ENCODE measurements around the gene CTDSPL2.
"Not testable (repeated sequence)": the region's sequence is repeated elsewhere in the genome, so short reads cannot be mapped to it uniquely, and the experiment has no call there.

Gene CTDSPL2

GRCh38 chr15:44450172-44450571 lies 22.7 kb downstream of the CTDSPL2 start:
- Mint-ChIP-seq H3K36me3 (peaks cover 34% of the 10 kb centered on the region), H3K9me3 (no peaks in the 10 kb centered on the region), H3K4me1 (peaks cover 11% of the 10 kb centered on the region), H3K27ac (no peak overlapping the region), H3K27me3 (no peaks in the 10 kb centered on the region), H3K4me3 (no peak overlapping the region)
- CTCF ChIA-PET = no interaction called here
- DNase-seq = no peak

- H3K4me1 Mint-ChIP-seq, H3K27ac Mint-ChIP-seq, CTCF ChIA-PET, DNase-seq, H3K27me3 Mint-ChIP-seq, H3K4me3 Mint-ChIP-seq, H3K9me3 Mint-ChIP-seq: not testable (repeated sequence)
- H3K36me3 Mint-ChIP-seq = peaks cover 23% of the 10 kb centered on the region
Measured at GRCh38 chr15:44453578-44454283, 26.3 kb downstream of the CTDSPL2 start.

DNA sequence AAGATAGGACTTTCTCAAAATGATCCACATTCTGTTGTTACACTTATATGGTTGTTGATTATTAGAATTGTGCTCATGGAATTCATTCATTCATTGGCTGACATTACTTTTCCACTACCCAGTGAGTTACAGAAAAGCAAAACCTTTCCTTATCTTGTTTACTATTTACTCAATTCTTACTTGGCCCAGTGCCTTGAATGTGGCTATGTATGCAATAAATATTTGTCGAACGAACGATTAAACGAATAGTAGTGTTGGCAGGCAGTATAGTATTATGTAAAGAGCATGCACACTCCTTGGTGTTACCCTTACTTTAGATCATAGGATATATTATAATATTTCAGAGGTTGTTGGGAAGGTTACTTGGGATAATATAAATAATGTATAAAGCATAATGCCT lies 31.0 kb downstream of the CTDSPL2 start:
- no peak for DNase-seq
- H3K9me3 Mint-ChIP-seq = no peaks in the 10 kb centered on the region
- H3K27ac Mint-ChIP-seq = no peak overlapping the region
- no peak overlapping the region for H3K4me3 Mint-ChIP-seq
- CTCF ChIA-PET = no interaction called here
- peaks cover 25% of the 10 kb centered on the region for H3K36me3 Mint-ChIP-seq
- H3K4me1 Mint-ChIP-seq = peaks cover 2% of the 10 kb centered on the region
- H3K27me3 Mint-ChIP-seq = no peaks in the 10 kb centered on the region

DNA sequence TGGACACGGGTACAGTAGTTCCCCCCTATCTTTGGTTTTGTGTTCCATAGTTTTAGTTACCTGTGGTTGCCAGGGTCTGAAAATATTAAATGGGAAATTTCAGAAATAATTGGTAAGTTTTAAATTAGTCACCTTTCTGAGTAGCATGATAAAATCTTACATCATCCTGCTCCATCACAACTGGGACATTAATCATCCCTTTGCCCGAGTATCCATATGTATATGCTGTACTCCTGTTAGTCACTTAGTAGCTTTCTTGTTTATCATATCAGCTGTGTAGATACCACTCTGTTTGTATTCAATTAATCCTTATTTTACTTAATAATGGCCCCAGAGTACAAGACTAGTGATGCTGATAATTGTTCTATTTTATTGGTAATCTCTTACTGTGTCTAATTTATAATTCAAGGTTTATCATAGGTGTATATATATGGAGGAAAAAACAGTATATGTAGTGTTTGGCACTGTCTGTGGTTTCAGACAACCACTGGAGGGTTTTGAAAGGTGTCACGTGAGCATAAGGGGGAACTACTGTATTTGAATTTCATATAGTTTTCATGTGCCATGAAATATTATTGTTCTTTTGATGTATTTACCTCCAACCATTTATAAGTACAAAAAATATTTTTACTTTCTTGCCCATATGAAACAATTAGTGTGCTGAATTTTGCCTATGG lies 41.4 kb downstream of the CTDSPL2 start:
- Mint-ChIP-seq H3K9me3 (no peaks in the 10 kb centered on the region), H3K27ac (peak overlapping the region; percentile 15), H3K36me3 (peaks cover 21% of the 10 kb centered on the region), H3K27me3 (no peaks in the 10 kb centered on the region), H3K4me3 (no peak overlapping the region), H3K4me1 (peaks cover 7% of the 10 kb centered on the region)
- CTCF ChIA-PET = interaction anchor here (0.6 to 1.0 kb wide), 2 partner anchors 10 to 22 kb away, joined by 3 read pairs; no protein-coding TSS in a partner anchor
- DNase-seq = no peak

DNA sequence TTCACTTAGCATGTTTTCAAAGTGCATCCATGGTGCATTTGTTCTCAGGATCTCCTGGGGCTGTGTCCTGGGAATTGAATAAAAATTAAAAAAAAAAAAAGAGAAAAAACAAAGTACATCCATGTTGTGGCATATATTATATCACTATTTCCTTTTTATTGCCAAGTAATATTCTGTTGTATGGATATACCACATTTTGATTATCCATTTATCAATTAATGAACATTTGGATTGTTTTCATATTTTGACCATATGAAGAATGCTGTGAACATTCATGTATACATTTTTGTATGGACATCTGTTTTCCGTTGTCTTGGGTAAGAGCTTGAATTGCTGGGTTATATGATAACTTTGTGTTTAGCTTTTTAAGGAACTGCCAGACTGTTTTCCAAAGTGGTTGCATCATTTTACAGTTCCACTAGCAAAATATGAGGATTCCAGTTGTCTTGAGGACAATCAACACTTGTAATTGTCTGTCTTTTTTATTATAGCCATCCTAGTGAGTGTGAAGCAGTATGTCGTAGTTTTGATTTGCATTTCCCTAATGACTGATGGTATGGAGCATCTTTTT lies 44.5 kb downstream of the CTDSPL2 start:
- Mint-ChIP-seq H3K4me1 (peaks cover 7% of the 10 kb centered on the region), H3K27ac (no peak overlapping the region), H3K36me3 (peaks cover 19% of the 10 kb centered on the region), H3K4me3 (no peak overlapping the region), H3K27me3 (no peaks in the 10 kb centered on the region), H3K9me3 (no peaks in the 10 kb centered on the region)
- no peak for DNase-seq
- CTCF ChIA-PET = no interaction called here

- H3K4me1 Mint-ChIP-seq = peaks cover 2% of the 10 kb centered on the region
- H3K4me3 Mint-ChIP-seq = no peak overlapping the region
- H3K36me3 Mint-ChIP-seq = peaks cover 6% of the 10 kb centered on the region
- H3K27ac Mint-ChIP-seq = no peak overlapping the region
- DNase-seq = no peak
- H3K9me3 Mint-ChIP-seq = no peaks in the 10 kb centered on the region
- CTCF ChIA-PET = interaction anchor here (0.8 kb wide), 1 partner anchor 8 kb away, joined by 3 read pairs; no protein-coding TSS in a partner anchor
- no peaks in the 10 kb centered on the region for H3K27me3 Mint-ChIP-seq
Measured at GRCh38 chr15:44479343-44479742, 51.9 kb downstream of the CTDSPL2 start.

DNA sequence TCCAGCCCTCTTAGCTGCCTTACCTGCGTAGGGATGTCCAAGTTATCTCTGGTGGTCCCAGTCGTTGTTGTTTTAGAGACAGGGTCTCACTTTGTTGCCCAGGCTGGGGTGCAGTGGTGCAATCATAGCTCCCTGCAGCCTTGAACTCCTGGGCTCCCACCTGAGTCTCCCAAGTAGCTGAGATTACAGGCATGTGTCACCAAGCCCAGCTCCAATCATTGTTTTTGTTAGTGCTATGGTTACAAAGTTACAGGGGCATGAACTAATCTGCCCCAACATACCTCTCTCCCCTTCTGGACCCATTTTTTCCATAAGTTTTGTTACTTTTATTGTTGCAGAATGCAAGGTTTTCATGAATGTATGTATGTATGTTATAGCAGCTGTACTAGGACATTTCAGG lies 54.7 kb downstream of the CTDSPL2 start:
- Mint-ChIP-seq H3K27ac (no peak overlapping the region), H3K9me3 (no peaks in the 10 kb centered on the region), H3K4me1 (peaks cover 3% of the 10 kb centered on the region), H3K27me3 (no peaks in the 10 kb centered on the region), H3K4me3 (no peak overlapping the region), H3K36me3 (peaks cover 14% of the 10 kb centered on the region)
- DNase-seq = no peak
- CTCF ChIA-PET = interaction anchor here (0.8 kb wide), 1 partner anchor 54 kb away, joined by 3 read pairs; no protein-coding TSS in a partner anchor

DNA sequence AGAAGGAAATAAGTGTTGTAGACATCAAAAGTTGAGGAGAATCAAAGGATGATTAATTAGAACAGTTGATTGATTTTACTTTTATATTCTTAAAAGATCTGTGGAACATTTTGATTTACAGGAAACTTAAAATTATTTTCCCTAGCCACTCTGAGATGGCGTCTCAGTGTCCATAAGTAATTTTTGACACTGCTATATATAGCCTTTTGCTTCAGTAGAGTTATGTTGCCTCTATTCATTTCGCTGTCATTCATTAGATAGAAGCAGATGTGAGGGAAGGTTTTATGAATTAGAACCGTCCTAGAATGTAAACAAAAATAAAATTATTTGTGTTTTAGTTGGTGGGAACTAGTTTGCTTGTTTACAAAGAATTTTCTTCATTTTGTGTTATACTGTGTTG lies 58.5 kb downstream of the CTDSPL2 start:
- no peaks in the 10 kb centered on the region for H3K9me3 Mint-ChIP-seq
- H3K27me3 Mint-ChIP-seq = no peaks in the 10 kb centered on the region
- H3K4me3 Mint-ChIP-seq = no peak overlapping the region
- DNase-seq = no peak
- peaks cover 31% of the 10 kb centered on the region for H3K36me3 Mint-ChIP-seq
- CTCF ChIA-PET = interaction anchor here (0.8 kb wide), 1 partner anchor 15 kb away, joined by 8 read pairs; no protein-coding TSS in a partner anchor
- no peak overlapping the region for H3K27ac Mint-ChIP-seq
- peaks cover 3% of the 10 kb centered on the region for H3K4me1 Mint-ChIP-seq

DNA sequence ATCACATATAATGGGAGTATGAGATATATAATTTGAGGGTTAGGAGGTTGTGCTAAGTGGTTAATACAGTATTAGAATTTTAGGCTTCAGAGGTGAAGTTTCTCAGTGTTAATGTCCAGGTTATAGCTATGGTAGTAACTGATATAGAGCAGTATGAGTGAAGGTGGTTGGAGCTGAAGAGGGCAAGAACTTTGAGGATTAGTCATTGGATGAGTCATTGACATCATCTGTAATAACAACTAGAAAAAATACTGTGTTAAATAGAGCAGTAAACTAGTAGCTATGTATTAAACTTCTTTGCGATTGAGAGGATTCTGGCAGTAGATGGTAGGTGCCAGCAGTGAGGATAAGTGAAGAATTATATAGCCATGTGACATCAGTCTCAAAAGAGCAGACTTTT lies 62.0 kb downstream of the CTDSPL2 start:
- no peak for DNase-seq
- Mint-ChIP-seq H3K9me3 (no peaks in the 10 kb centered on the region), H3K27ac (no peak overlapping the region), H3K27me3 (no peaks in the 10 kb centered on the region), H3K36me3 (peaks cover 42% of the 10 kb centered on the region), H3K4me3 (no peak overlapping the region), H3K4me1 (peaks cover 3% of the 10 kb centered on the region)
- CTCF ChIA-PET = interaction anchor here (1.9 kb wide), 1 partner anchor 12 kb away, joined by 9 read pairs; no protein-coding TSS in a partner anchor

DNA sequence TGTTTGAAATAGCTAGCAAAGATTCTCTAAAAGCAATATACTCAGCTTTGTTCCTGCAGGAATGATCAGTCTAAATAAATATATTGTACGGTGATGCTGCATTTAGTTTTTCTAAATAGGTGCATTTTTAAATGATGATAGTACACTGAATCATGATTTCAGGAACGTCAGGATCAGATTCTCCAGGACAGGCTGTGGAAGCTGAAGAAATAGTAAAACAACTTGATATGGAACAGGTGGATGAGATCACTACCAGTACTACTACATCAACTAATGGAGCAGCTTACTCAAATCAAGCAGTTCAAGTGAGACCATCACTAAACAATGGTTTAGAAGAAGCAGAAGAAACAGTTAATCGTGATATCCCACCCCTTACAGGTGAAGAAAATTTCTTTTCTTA lies 63.2 kb downstream of the CTDSPL2 start:
- Mint-ChIP-seq H3K4me1 (peaks cover 2% of the 10 kb centered on the region), H3K9me3 (no peaks in the 10 kb centered on the region), H3K36me3 (peaks cover 40% of the 10 kb centered on the region), H3K4me3 (no peak overlapping the region), H3K27me3 (no peaks in the 10 kb centered on the region), H3K27ac (no peak overlapping the region)
- no peak for DNase-seq
- CTCF ChIA-PET = interaction anchor here (0.8 to 1.9 kb wide), 2 partner anchors 11 to 22 kb away, joined by 3 to 9 read pairs; no protein-coding TSS in a partner anchor

GRCh38 chr15:44492040-44492439 lies 64.6 kb downstream of the CTDSPL2 start:
- peaks cover 44% of the 10 kb centered on the region for H3K36me3 Mint-ChIP-seq
- CTCF ChIA-PET = no interaction called here
- peaks cover 2% of the 10 kb centered on the region for H3K4me1 Mint-ChIP-seq
- no peaks in the 10 kb centered on the region for H3K27me3 Mint-ChIP-seq
- no peak overlapping the region for H3K27ac Mint-ChIP-seq
- no peak overlapping the region for H3K4me3 Mint-ChIP-seq
- DNase-seq = no peak
- H3K9me3 Mint-ChIP-seq = no peaks in the 10 kb centered on the region

DNA sequence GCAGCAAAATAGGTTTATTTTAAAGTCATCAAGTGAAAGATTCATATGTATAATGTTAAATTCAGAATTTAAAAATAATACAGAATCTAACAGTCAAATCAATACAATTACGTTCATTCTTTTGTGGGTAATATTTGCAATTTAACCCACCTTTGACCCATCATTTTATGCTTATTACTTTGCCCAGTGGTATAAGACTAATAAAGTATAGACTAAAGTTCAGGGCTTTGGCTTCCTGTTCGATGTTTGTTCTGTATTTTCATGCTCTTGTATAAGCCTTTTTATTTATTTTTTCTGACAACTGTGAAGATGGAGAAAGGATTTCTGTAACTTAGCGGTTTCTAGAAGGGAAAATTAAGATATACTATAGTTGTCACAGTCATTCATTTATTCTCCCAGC lies 65.2 kb downstream of the CTDSPL2 start:
- Mint-ChIP-seq H3K4me3 (no peak overlapping the region), H3K9me3 (no peaks in the 10 kb centered on the region), H3K4me1 (peaks cover 2% of the 10 kb centered on the region), H3K36me3 (peaks cover 38% of the 10 kb centered on the region), H3K27me3 (no peaks in the 10 kb centered on the region), H3K27ac (no peak overlapping the region)
- CTCF ChIA-PET = interaction anchor here (1.4 kb wide), 2 partner anchors 9 to 11 kb away, joined by 3 to 6 read pairs; no protein-coding TSS in a partner anchor
- no peak for DNase-seq

- DNase-seq = no peak
- Mint-ChIP-seq H3K36me3 (peaks cover 33% of the 10 kb centered on the region), H3K27me3 (no peaks in the 10 kb centered on the region), H3K4me3 (no peak overlapping the region), H3K4me1 (no peaks in the 10 kb centered on the region), H3K9me3 (no peaks in the 10 kb centered on the region), H3K27ac (no peak overlapping the region)
- CTCF ChIA-PET = no interaction called here
Measured at GRCh38 chr15:44495562-44495961, 68.1 kb downstream of the CTDSPL2 start.

DNA sequence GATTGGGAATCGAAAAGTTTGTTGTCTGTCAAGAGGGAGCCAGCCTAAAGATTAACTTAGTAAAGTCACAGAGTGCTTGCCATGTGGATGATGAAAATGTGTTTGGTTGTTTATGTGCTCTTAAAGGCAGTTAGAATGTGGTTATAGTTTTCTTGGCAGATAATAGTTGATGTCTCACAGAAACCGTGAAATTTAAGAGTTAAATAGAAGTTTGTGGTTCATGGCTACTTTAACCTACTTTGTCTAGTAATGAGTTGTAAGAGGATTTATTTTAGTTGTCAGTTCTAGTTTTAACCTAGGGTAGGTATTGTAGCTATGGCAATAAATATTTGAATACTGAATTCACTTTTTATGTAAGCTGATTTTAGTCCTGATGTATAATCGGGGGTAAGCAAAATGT lies 73.1 kb downstream of the CTDSPL2 start:
- no peaks in the 10 kb centered on the region for H3K9me3 Mint-ChIP-seq
- no peaks in the 10 kb centered on the region for H3K27me3 Mint-ChIP-seq
- H3K4me1 Mint-ChIP-seq = no peaks in the 10 kb centered on the region
- peaks cover 28% of the 10 kb centered on the region for H3K36me3 Mint-ChIP-seq
- DNase-seq = no peak
- CTCF ChIA-PET = interaction anchor here (1.0 to 1.7 kb wide), 10 partner anchors 9 to 281 kb away, joined by 3 to 12 read pairs (median 4); partner anchors contain the start of gene CTDSPL2
- no peak overlapping the region for H3K4me3 Mint-ChIP-seq
- H3K27ac Mint-ChIP-seq = no peak overlapping the region

All from activated naive CD4-positive, alpha-beta T cell treated with anti-CD3 and anti-CD28 coated beads, Interleukin-2, amount 10 ng/mL, durations not matched to agents 7 days and 5 days (primary cell).